Glomerular endothelial cell (primary cell): Measurements from ENCODE around the gene SORCS2. TPM values are rescaled to one million over a fixed set of nuclear protein-coding genes. Genes with fewer than 3 reads are reported as not detected.

Experiments used
- DNase-seq: peaks from one replicate; pipeline ENCODE4 v3.0.0-alpha.2; 2011; ENCODE audit warnings: low read depth, low spot score; ENCODE audit errors: extremely low read depth
- total RNA-seq: library from RNA; depleted of rRNA; stranded (reverse); fragments of >200 nt; gene quantifications from 2 replicates; pipeline ENCODE4 v1.2.3, GENCODE V29; 2015

SORCS2 gene
- total RNA-seq, 1 donor from 2014 or later: 0.64 TPM

GRCh38 chr4:7618361-7618760, 426.0 kb downstream of the SORCS2 start:
- no peak for DNase-seq

DNA sequence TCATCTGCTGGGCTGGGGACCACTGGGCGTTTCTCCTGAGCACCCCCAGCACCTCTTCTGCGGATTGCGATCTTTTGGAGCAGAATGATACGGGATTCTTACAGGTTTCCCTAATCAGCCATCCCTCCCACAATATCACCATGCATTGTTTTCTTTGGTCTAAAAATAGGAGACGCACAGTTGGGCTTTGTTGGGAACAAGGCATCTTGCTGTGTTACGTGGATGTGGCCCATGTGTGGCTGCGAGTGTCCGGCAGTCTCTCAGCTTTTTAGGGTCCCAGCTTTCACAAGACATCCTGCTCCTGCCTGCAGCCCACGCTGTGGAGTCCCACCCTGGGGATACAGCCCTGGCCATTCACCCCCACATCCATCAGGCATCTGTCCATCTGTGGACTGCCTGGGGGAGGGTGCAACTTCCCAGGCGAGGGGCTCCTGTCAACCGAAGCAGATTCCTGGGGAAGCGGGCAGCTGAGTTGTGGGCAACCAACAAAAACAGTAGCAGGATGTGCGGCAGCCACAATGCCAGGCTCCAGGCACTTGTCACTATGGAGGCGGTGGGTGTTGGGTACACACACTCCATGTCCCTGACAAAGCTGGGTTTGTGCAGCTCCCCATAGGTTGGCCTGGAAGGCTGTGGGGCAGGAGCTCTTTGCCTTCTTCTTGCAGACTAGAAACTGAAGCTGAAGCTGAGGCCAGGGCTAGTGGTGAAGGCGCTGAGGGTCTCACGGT, 427.9 kb downstream of the SORCS2 start:
- DNase-seq: no peak

DNA sequence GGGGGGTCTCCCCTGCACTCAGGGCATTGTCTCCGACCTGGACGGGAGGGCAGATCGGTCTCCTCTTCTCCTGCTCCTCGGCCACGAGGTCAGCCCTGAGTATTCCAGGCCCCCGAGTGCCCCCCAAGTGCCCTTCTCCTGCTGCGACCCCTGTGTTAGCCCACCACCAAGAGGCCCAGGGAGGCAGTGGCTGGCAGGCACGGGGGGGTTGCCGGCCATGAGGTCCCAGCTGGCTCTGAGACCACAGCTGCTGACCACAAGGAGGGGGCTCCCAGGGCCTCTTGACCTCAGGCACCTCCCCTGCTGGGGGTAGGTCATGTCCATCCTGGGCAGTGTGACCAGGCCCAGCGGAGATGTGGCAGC, 428.5 kb downstream of the SORCS2 start:
- no peak for DNase-seq

- DNase-seq: no peak
Observed at GRCh38 chr4:7621252-7622035, 429.1 kb downstream of the SORCS2 start.

- DNase-seq: no peak
Observed at GRCh38 chr4:7622371-7622770, 430.0 kb downstream of the SORCS2 start.

DNA sequence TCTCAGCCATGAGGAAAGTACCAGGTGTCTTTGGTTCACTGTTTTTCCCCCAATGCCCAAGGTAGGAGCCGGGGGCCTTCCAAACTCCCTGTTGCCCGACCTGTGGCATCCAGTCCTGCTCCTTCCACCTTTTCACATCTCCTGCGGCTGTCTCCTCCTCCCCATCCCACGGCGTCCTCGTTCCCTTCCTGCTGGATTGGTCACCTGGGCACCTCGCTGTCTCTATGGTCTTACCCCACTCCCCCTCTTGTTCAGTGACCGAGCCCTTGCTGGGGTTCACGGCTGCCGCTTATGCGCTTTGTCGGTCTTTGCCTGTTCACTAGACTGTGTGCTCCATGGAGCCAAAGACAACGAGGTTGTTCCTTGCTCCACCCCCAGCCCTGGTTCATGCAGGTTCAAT, 431.1 kb downstream of the SORCS2 start:
- DNase-seq: no peak

GRCh38 chr4:7624396-7624980, 432.1 kb downstream of the SORCS2 start:
- DNase-seq: no peak

- no peak for DNase-seq
Observed at GRCh38 chr4:7625071-7625470, 432.7 kb downstream of the SORCS2 start.

DNA sequence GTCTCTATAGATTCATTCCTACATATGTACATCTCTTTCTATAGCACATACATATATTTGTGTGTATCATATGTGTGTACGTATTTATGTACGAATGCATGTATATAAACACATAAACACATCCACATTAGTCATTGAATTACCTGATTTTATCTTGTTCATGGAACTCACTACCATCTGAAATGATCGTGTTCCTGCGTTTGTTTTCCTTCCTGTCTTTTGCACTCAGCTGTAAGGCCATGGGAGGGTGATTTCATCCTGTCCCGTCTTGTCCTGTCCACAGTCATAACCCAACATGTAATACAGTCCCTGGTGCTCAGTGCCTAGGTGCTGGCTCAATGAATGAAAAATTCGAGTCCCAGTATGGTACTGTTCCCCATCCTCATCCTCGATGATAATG, 434.2 kb downstream of the SORCS2 start:
- peak; percentile 16 for DNase-seq

GRCh38 chr4:7627251-7628250, 435.2 kb downstream of the SORCS2 start:
- no peak for DNase-seq

DNA sequence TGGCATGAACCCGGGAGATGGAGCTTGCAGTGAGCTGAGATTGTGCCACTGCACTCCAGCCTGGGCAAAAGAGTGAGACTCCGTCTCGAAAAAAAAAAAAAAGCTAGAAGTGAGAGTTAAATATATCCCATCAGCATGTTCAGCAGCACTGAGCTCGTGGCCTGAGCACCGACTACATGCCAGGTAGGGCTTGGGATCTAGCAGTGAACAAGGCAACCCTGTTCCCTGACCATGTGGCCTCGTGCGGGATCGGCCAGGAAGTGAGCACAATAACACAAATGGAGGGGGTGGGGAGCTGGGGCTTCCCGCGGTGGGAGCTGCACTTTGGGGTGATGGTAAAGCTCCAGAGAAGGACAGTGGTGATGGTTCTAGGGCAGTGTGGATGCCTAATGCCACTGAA, 436.1 kb downstream of the SORCS2 start:
- DNase-seq: no peak

GRCh38 chr4:7629501-7630254, 437.3 kb downstream of the SORCS2 start:
- DNase-seq: no peak

GRCh38 chr4:7630568-7631287, 438.4 kb downstream of the SORCS2 start:
- peak; percentile 14 for DNase-seq

DNA sequence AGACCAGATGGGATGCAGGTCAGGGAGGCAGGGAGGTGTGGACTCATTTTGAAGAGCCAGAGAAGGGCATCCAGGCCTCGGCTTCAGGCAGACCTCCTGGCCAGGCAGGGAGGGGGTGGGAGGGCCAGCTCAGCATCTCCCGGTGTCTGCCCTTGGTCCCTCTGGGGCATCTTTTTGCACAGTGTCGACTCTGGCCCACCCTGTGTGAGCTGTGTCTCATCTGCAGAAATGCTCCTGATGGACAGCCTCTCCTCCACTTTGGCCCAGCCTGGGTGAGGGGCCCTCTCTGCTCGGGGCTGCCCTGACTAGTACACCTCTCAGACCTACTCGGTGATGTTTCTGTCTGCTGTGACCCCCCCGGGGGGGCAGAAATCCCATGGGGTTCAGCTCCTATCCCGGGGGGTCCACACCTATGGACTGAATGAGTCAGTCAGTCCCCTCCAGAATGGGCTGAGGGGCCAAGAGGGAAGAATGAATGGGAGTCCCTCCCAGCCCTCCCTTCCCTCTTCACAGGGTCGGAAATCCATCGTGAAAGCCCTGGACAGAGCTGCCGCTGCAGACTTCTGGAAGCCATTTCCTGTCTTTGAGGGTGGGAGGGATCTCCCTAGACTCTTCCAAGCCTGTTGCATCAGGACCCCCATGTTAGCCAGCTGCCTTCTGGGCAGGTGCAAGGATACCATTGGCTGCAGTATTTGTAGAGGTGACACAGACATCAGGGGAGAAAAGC, 439.1 kb downstream of the SORCS2 start:
- no peak for DNase-seq

DNA sequence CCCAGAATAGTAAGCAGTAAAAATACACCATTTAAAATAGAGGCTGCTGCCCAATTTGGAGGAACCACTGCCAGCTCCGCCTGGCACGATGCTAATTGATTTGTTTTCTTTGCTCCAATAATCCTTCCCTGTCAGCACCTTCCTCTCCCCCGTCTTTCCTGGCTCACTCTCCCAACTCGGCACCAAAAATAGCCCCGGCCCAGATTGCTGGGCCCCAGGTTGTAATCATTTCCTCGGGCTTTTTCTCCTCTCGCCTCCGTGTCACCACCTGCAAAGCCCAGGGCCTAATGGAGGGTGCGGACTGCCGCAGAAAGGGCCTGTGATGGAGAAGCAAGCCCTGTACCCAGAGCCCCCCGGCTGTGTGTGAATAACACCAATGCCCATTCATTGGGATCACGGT, 440.0 kb downstream of the SORCS2 start:
- no peak for DNase-seq

- DNase-seq: no peak
Observed at GRCh38 chr4:7632971-7633370, 440.6 kb downstream of the SORCS2 start.

- no peak for DNase-seq
Observed at GRCh38 chr4:7634661-7635251, 442.4 kb downstream of the SORCS2 start.
